ENCODE measurements around the gene MEF2A. TPM values are rescaled to one million over a fixed set of nuclear protein-coding genes. Genes with fewer than 3 reads are reported as not detected.

MEF2A gene
- total and polyA plus RNA-seq, 12 donors, result 31.2 to 194 (median 167) TPM

DNA sequence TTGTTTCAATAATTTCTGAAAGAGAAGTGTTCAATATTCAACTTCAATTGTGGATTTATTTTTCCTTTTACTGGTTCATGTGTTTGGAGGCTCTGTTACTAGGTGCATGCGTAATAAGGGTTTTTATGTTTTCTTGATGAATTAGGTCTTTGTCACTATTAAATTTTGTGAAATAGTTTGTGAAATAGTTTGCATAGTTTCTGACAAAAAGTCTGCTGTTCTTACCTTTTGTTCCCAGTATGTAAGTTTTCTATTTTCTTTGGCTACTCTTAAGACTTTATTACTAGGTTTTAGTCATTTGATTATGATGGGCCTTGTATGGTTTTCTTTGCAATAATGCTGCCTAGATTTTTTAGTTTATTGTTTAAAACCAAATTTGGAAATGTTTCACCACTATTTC lies 38.0 kb downstream of the MEF2A start:
- H3K4me3 ChIP-seq, result no peak overlapping the region
- H3K27me3 ChIP-seq, result no peaks in the 10 kb centered on the region
- H3K9me3 ChIP-seq, result peaks cover 0 to 6% (median 0%) of the 10 kb centered on the region in 11 donors
- ATAC-seq (no peak), DNase-seq (no peak)
- TF ChIP-seq, protein P1, sequence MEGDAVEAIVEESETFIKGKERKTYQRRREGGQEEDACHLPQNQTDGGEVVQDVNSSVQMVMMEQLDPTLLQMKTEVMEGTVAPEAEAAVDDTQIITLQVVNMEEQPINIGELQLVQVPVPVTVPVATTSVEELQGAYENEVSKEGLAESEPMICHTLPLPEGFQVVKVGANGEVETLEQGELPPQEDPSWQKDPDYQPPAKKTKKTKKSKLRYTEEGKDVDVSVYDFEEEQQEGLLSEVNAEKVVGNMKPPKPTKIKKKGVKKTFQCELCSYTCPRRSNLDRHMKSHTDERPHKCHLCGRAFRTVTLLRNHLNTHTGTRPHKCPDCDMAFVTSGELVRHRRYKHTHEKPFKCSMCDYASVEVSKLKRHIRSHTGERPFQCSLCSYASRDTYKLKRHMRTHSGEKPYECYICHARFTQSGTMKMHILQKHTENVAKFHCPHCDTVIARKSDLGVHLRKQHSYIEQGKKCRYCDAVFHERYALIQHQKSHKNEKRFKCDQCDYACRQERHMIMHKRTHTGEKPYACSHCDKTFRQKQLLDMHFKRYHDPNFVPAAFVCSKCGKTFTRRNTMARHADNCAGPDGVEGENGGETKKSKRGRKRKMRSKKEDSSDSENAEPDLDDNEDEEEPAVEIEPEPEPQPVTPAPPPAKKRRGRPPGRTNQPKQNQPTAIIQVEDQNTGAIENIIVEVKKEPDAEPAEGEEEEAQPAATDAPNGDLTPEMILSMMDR (IDR thresholded peaks at IDR 0.05), result no peak
- H3K4me1 ChIP-seq, result peaks cover 0 to 62% (median 38%) of the 10 kb centered on the region in 9 donors
- H3K27ac ChIP-seq, result no peak overlapping the region
- 99 to 100% methylated on average over 1 of the region's 1 CpG for WGBS, 2 donors
- intact Hi-C loops (cut with DNase I), result no loop called here
- peaks cover 0 to 26% (median 9%) of the 10 kb centered on the region in 9 donors for H3K36me3 ChIP-seq

DNA sequence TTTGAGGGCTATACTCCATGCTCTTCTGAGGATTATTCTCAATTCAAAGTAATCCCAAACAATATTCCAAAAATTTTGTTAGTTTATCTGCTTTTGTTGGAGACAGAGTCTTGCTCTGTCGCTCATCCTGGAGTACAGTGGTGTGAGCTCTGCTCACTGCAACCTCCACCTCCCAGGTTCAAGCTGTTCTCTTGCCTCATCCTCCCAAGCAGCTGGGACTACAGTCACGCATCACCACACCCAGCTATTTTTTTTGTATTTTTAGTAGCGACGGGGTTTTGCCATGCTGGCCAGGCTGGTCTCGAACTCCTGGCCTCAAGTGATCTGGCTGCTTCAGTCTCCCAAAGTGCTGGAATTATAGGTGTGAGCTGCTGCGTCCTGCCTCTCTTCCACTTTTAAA lies 39.1 kb downstream of the MEF2A start:
- intact Hi-C loops (cut with DNase I), result no loop called here
- DNase-seq (no peak), ATAC-seq (peak in 3 of 8 donors; percentile 16 to 53 (median 27))
- Histone ChIP-seq H3K4me1 (peaks cover 0 to 71% (median 38%) of the 10 kb centered on the region in 9 donors), H3K27ac (peak overlapping the region in 2 of 10 donors; percentile 5 to 38), H3K4me3 (no peak overlapping the region), H3K36me3 (peaks cover 0 to 15% (median 9%) of the 10 kb centered on the region in 9 donors), H3K9me3 (peaks cover 0 to 6% (median 0%) of the 10 kb centered on the region in 11 donors), H3K27me3 (no peaks in the 10 kb centered on the region)
- TF ChIP-seq, protein P1 (IDR thresholded peaks at IDR 0.05), result no peak
- WGBS, 2 donors, result 65 to 68% methylated on average over 6 of the region's 6 CpGs

DNA sequence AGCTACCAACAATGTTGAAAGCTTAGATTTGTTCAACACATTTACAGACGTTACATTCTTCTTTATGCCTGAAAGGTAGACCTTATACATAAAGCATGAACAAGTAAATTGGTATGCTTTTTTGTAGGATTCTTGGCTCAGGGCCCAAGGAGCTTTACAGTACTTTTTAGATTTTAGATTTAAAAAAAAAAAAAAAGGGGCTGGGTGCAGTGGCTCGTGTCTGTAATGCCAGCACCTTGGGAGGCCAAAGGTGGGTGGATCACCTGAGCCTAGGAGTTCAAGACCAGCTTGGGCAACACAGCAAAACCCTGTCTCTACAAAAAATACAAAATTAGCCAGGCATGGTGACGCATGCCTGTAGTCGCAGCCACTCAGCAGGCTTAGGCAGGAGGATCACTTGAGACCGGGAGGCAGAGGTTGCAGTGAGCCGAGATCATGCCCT lies 39.7 kb downstream of the MEF2A start:
- H3K36me3 ChIP-seq, result peaks cover 0 to 9% (median 3%) of the 10 kb centered on the region in 9 donors
- H3K9me3 ChIP-seq, result peaks cover 0 to 3% (median 0%) of the 10 kb centered on the region in 11 donors
- TF ChIP-seq, protein P1 (IDR thresholded peaks at IDR 0.05), result no peak
- WGBS, 2 donors, result 44 to 62% methylated on average over 6 of the region's 6 CpGs
- no peaks in the 10 kb centered on the region for H3K27me3 ChIP-seq
- peak in 4 of 8 donors; percentile 46 to 63 (median 56) for ATAC-seq
- H3K4me1 ChIP-seq, result peaks cover 0 to 73% (median 38%) of the 10 kb centered on the region in 9 donors
- H3K27ac ChIP-seq, result peak overlapping the region in 1 of 10 donors; percentile 38
- no peak overlapping the region for H3K4me3 ChIP-seq
- DNase-seq, result no peak
- intact Hi-C loops (cut with DNase I), result no loop called here

DNA sequence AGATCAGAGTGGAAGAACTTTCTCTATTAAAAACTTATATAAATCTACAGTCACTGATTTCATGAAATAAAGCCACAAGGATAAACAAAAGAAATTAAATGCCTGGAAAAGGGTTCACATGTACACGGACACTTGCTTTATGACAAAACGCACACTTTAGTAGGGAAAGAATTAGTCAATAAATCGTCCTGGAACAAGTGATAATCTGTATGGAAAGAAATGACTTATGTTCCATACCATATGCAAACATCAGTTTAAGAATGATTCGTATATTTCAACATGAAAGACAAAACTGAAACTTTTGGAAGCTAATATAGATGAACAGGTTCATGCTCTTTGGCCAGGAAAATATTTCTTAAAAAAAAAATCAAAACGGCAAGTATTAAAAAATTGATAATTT lies 40.2 kb downstream of the MEF2A start:
- Histone ChIP-seq H3K27me3 (no peaks in the 10 kb centered on the region), H3K4me1 (peaks cover 0 to 77% (median 39%) of the 10 kb centered on the region in 9 donors), H3K4me3 (no peak overlapping the region), H3K36me3 (peaks cover 0 to 5% (median 0%) of the 10 kb centered on the region in 9 donors), H3K9me3 (no peaks in the 10 kb centered on the region), H3K27ac (no peak overlapping the region)
- DNase-seq (no peak), ATAC-seq (no peak)
- TF ChIP-seq, protein P1 (IDR thresholded peaks at IDR 0.05), result no peak
- 66 to 68% methylated on average over 5 of the region's 5 CpGs for WGBS, 2 donors
- intact Hi-C loops (cut with DNase I), result no loop called here
